Activated CD8-positive, alpha-beta memory T cell treated with anti-CD3 and anti-CD28 coated beads, Interleukin-2, amount 50 U/mL, for 24 hours (primary cell): Measurements from ENCODE around the gene HOXB3.

ENCODE experiments used
- DNase-seq: peaks from one replicate; pipeline ENCODE4 v3.0.0-alpha.2; 2020; ENCODE audit errors: extremely low read depth

Gene HOXB3

GRCh38 chr17:48500435-48501426 is 89.3 kb downstream of the HOXB3 start:
- no peak for DNase-seq

GRCh38 chr17:48499735-48500434 is 90.2 kb downstream of the HOXB3 start:
- no peak for DNase-seq

- DNase-seq = no peak
Measured at GRCh38 chr17:48499248-48499647, 90.8 kb downstream of the HOXB3 start.
